Fibroblast of lung (primary cell): ENCODE measurements around the gene GNAT3. TPM values are rescaled to one million over a fixed set of nuclear protein-coding genes. Genes with fewer than 3 reads are reported as not detected.

Experiments used
- DNase-seq, 2 donors: peaks; one replicate each; pipeline versions ENCODE4 v3.0.0 to v3.0.0-alpha.2; 2010; ENCODE audit warnings: low read depth in 2 of 2
- H2AFZ ChIP-seq: 2 replicates; pipeline ENCODE4 v1.5.1; 2012; ENCODE audit warnings: low read length, control low read depth, inconsistent platforms
- H3K27ac ChIP-seq: 2 replicates; pipeline ENCODE4 v1.5.1; 2011; ENCODE audit warnings: low read length, control low read depth; ENCODE audit not compliant: insufficient read depth
- H3K27me3 ChIP-seq: 2 replicates; pipeline ENCODE4 v1.5.1; 2011; ENCODE audit warnings: mild to moderate bottlenecking, low read length; ENCODE audit not compliant: control insufficient read depth, insufficient read depth
- H3K36me3 ChIP-seq: 2 replicates; pipeline ENCODE4 v1.5.1; 2011; ENCODE audit warnings: low read length; ENCODE audit not compliant: control insufficient read depth, insufficient read depth
- H3K4me1 ChIP-seq: 2 replicates; pipeline ENCODE4 v1.5.1; 2011; ENCODE audit warnings: low read length; ENCODE audit not compliant: control insufficient read depth, insufficient read depth; ENCODE audit errors: extremely low read depth
- H3K4me2 ChIP-seq: 2 replicates; pipeline ENCODE4 v1.5.1; 2011; ENCODE audit warnings: low read length, control low read depth; ENCODE audit not compliant: insufficient read depth; ENCODE audit errors: extremely low read depth
- H3K4me3 ChIP-seq, 4 experiments: fragments of 200-600 bp in 1 of 4; sonication (generic) in 1 of 4; replicated peaks in 1 of 4; 2 replicates each; pipeline ENCODE4 v1.5.1; 2011 to 2016; ENCODE audit warnings: low read length in 4 of 4, low read depth in 3 of 4, mild to moderate bottlenecking in 3 of 4, control low read depth in 2 of 4, inconsistent platforms in 1 of 4, mixed read lengths in 1 of 4; ENCODE audit not compliant: insufficient read depth in 1 of 4; ENCODE audit errors: control extremely low read depth in 1 of 4
- H3K79me2 ChIP-seq: 2 replicates; pipeline ENCODE4 v1.5.1; 2012; ENCODE audit warnings: mild to moderate bottlenecking, low read length, inconsistent platforms; ENCODE audit not compliant: control insufficient read depth, insufficient read depth
- H3K9ac ChIP-seq: 2 replicates; pipeline ENCODE4 v1.5.1; 2011; ENCODE audit warnings: mild to moderate bottlenecking, low read length, control low read depth; ENCODE audit not compliant: insufficient read depth
- H3K9me3 ChIP-seq: 2 replicates; pipeline ENCODE4 v1.5.1; 2012; ENCODE audit warnings: low read depth, low read length; ENCODE audit not compliant: control insufficient read depth, insufficient read depth
- H4K20me1 ChIP-seq: 2 replicates; pipeline ENCODE4 v1.5.1; 2011; ENCODE audit warnings: low read length; ENCODE audit not compliant: control insufficient read depth, insufficient read depth; ENCODE audit errors: extremely low read depth
- EZH2 ChIP-seq: IDR thresholded peaks from 2 replicates; pipeline ENCODE4 v1.5.1; 2012; ENCODE audit warnings: low read length, control low read depth, mild to moderate bottlenecking; ENCODE audit errors: missing control alignments
- polyA plus RNA-seq, 2 donors: library from polyadenylated mRNA; depleted of rRNA in 1 of 2; stranded (reverse) in 1 of 2; unstranded in 1 of 2; fragments of >200 nt; gene quantifications; 2 replicates each; pipeline ENCODE4 v1.2.1, GENCODE V29; 2011 to 2012; ENCODE audit warnings: missing spikeins in 1 of 2
- total RNA-seq: library from RNA; depleted of rRNA; stranded (reverse); fragments of >200 nt; gene quantifications from 2 replicates; pipeline ENCODE4 v1.2.1, GENCODE V29; 2014
- TF ChIP-seq, protein P1 (sequence below), 2 donors: IDR thresholded peaks in 1 of 2; conservative IDR thresholded peaks in 1 of 2; 1 replicate in 1 of 2; 2 replicates in 1 of 2; pipeline ENCODE4 v1.5.1; 2011 to 2012; ENCODE audit warnings: low read length in 2 of 2, control low read depth in 1 of 2, inconsistent platforms in 1 of 2, low read depth in 1 of 2, mild to moderate bottlenecking in 1 of 2

Gene GNAT3
- total and polyA plus RNA-seq, 2 donors (not counting 1 experiment from before 2014, with no cell fraction given) = not detected

DNA sequence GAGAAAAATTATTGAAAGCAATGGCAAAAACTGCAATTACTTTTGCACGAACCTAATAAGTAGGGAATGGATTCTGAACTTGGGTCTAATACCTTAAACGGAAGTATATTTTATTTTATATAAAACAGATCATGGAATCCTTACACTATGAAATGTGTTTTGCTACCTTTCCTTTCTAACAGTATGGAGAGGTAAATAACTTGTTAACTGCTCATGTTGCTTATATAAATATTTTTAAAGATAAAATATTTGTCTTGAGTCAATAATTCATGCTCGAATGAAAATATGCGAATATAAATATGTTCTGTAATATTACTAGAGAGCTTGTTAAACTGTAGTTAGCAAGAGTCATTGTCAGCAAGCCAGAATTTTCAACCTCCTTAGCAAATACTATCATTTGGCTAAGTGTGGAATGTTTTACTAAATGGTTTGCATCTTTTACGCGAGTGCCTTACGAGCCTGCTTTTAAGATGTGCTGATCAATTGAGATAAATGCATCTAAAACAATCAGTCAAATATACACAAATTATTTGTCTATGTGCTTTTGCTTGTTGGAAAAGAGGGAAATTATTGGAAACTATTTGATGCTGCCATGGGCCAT, 5.9 kb downstream of the GNAT3 start:
- no peak overlapping the region for H3K4me3 ChIP-seq

DNA sequence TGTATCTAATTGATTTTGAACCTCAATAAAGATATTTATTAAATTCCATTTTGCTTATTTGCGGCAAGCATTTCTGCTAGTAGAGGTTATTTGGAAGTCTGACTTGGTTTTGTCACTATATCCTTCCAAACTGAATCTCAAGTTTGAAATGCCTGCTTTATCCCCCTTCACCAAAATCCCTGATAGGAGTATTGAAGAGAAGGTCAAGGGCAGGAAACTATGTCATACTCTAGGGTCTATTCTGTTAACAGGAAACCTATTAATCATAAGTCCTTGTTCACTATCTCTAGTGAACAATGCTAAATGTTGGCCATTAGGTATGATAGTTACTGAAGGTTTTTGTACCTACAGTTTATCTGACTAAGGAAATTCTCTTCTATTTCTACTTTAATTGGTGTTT, 11.5 kb downstream of the GNAT3 start:
- Histone ChIP-seq H3K9ac (no peak overlapping the region), H3K4me1 (peaks cover 5% of the 10 kb centered on the region), H3K4me2 (no peak overlapping the region), H4K20me1 (no peaks in the 10 kb centered on the region), H3K9me3 (no peaks in the 10 kb centered on the region), H3K27me3 (no peaks in the 10 kb centered on the region), H3K4me3 (no peak overlapping the region), H3K36me3 (no peaks in the 10 kb centered on the region), H3K27ac (peak overlapping the region; percentile 74), H2AFZ (no peak overlapping the region), H3K79me2 (no peaks in the 10 kb centered on the region)
- no peak for DNase-seq
- TF ChIP-seq, protein P1, sequence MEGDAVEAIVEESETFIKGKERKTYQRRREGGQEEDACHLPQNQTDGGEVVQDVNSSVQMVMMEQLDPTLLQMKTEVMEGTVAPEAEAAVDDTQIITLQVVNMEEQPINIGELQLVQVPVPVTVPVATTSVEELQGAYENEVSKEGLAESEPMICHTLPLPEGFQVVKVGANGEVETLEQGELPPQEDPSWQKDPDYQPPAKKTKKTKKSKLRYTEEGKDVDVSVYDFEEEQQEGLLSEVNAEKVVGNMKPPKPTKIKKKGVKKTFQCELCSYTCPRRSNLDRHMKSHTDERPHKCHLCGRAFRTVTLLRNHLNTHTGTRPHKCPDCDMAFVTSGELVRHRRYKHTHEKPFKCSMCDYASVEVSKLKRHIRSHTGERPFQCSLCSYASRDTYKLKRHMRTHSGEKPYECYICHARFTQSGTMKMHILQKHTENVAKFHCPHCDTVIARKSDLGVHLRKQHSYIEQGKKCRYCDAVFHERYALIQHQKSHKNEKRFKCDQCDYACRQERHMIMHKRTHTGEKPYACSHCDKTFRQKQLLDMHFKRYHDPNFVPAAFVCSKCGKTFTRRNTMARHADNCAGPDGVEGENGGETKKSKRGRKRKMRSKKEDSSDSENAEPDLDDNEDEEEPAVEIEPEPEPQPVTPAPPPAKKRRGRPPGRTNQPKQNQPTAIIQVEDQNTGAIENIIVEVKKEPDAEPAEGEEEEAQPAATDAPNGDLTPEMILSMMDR (conservative IDR thresholded peaks at IDR 0.05 in 1 of 2, IDR thresholded peaks at IDR 0.05 in 1 of 2; ENCODE audit: low read depth in 1 of 2, low read length in 2 of 2) = no peak
- no peak for TF ChIP-seq EZH2

More for the DNA sequence above, 5.9 kb downstream of the GNAT3 start:
- H2AFZ ChIP-seq = no peak overlapping the region
- H3K9ac ChIP-seq = no peak overlapping the region
- H3K79me2 ChIP-seq = no peaks in the 10 kb centered on the region
- H3K9me3 ChIP-seq = no peaks in the 10 kb centered on the region
- H4K20me1 ChIP-seq = no peaks in the 10 kb centered on the region
- no peak for DNase-seq
- H3K27me3 ChIP-seq = no peaks in the 10 kb centered on the region
- no peak for TF ChIP-seq EZH2
- TF ChIP-seq, protein P1 (conservative IDR thresholded peaks at IDR 0.05 in 1 of 2, IDR thresholded peaks at IDR 0.05 in 1 of 2; ENCODE audit: low read depth in 1 of 2, low read length in 2 of 2) = no peak
- H3K27ac ChIP-seq = no peak overlapping the region
- H3K4me2 ChIP-seq = no peak overlapping the region
- no peaks in the 10 kb centered on the region for H3K36me3 ChIP-seq
- peaks cover 2% of the 10 kb centered on the region for H3K4me1 ChIP-seq

- TF ChIP-seq, protein P1 (conservative IDR thresholded peaks at IDR 0.05 in 1 of 2, IDR thresholded peaks at IDR 0.05 in 1 of 2; ENCODE audit: low read depth in 1 of 2, low read length in 2 of 2) = no peak
- TF ChIP-seq EZH2 = no peak
- H3K9me3 ChIP-seq = no peaks in the 10 kb centered on the region
- peaks cover 5% of the 10 kb centered on the region for H3K4me1 ChIP-seq
- H4K20me1 ChIP-seq = no peaks in the 10 kb centered on the region
- peak overlapping the region; percentile 58 for H3K4me2 ChIP-seq
- no peaks in the 10 kb centered on the region for H3K36me3 ChIP-seq
- H2AFZ ChIP-seq = no peak overlapping the region
- peak; percentile 93 to 96 for DNase-seq
- no peak overlapping the region for H3K4me3 ChIP-seq
- no peaks in the 10 kb centered on the region for H3K27me3 ChIP-seq
- H3K9ac ChIP-seq = no peak overlapping the region
- peak overlapping the region; percentile 74 for H3K27ac ChIP-seq
- no peaks in the 10 kb centered on the region for H3K79me2 ChIP-seq
Measured at GRCh38 chr7:80499350-80499953, 12.4 kb downstream of the GNAT3 start.
